ENCODE results near the gene LRMDA.

DNA sequence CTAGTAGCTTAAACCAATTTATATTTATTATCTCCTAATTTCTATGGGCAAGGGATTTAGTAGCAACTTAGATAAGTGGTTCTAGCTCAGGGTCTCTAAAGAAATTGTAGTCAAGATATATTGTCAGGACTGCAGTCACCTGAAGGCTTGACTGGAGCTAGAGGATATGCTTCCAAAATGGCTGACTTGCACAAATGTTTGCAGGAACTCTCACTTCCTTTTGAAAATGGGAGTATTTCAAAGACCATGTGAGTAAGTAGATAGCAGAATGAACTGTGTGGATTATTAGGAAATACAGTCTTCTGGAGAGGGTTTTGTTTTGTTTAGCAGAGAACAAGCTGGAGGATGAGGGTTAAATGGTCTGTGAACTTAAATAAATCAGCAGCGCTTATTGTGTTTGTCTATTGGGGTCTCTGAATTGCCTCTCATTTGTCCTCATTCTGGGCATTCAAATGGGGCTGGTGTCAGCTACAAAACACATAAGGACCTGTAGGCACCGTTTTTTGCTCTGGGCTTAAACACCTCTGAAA is 524.6 kb downstream of the LRMDA start:
- TF ChIP-seq, protein P1, sequence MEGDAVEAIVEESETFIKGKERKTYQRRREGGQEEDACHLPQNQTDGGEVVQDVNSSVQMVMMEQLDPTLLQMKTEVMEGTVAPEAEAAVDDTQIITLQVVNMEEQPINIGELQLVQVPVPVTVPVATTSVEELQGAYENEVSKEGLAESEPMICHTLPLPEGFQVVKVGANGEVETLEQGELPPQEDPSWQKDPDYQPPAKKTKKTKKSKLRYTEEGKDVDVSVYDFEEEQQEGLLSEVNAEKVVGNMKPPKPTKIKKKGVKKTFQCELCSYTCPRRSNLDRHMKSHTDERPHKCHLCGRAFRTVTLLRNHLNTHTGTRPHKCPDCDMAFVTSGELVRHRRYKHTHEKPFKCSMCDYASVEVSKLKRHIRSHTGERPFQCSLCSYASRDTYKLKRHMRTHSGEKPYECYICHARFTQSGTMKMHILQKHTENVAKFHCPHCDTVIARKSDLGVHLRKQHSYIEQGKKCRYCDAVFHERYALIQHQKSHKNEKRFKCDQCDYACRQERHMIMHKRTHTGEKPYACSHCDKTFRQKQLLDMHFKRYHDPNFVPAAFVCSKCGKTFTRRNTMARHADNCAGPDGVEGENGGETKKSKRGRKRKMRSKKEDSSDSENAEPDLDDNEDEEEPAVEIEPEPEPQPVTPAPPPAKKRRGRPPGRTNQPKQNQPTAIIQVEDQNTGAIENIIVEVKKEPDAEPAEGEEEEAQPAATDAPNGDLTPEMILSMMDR (IDR thresholded peaks at IDR 0.05) = no peak
- no peak for TF ChIP-seq EP300 (IDR thresholded peaks at IDR 0.05)
- TF ChIP-seq POLR2A (IDR thresholded peaks at IDR 0.05) = no peak

Measured in tibial nerve (tissue), 4 donors.